H1 (cell line): ENCODE measurements around the gene DLG4. TPM values are rescaled to one million over a fixed set of nuclear protein-coding genes. Genes with fewer than 3 reads are reported as not detected.

Source experiments
- CTCF ChIA-PET: fragments of 300-600 bp; sonication (Branson Sonifier 250); formaldehyde crosslinking; loops from one replicate; lab custom pipeline; 2021; ENCODE audit not compliant: partially characterized antibody; lab: Charles Lee
- POLR2A ChIA-PET: fragments of 300-600 bp; sonication (Branson Sonifier 250); formaldehyde crosslinking; loops from one replicate; lab custom pipeline; 2021; ENCODE audit warnings: inconsistent platforms; ENCODE audit not compliant: partially characterized antibody; lab: Charles Lee
- DNase-seq, 2 experiments: peaks; one replicate each; pipeline versions ENCODE4 v3.0.0 to v3.0.0-alpha.2; 2010 to 2022; ENCODE audit warnings: low spot score in 2 of 2, low read depth in 1 of 2, mixed read lengths in 1 of 2
- FAIRE-seq: peaks from 2 replicates; lab custom pipeline; 2011; peaks lifted over from hg19 to GRCh38; lab: Jason Lieb, UNC
- H2AFZ ChIP-seq: 2 replicates; pipeline ENCODE4 v1.8.1; 2012; ENCODE audit warnings: low read length, inconsistent platforms
- H2AK5ac ChIP-seq: 2 replicates; pipeline ENCODE4 v1.6.1; 2013; ENCODE audit warnings: low read depth, low read length
- H2BK120ac ChIP-seq: replicated peaks from 2 replicates; pipeline ENCODE3; 2013; ENCODE audit warnings: low read depth, low read length, inconsistent platforms
- H2BK12ac ChIP-seq: 2 replicates; pipeline ENCODE4 v1.6.1; 2013; ENCODE audit warnings: low read depth, low read length
- H2BK15ac ChIP-seq: 2 replicates; pipeline ENCODE4 v1.6.1; 2013; ENCODE audit warnings: low read length
- H2BK20ac ChIP-seq: 2 replicates; pipeline ENCODE4 v1.6.1; 2013; ENCODE audit warnings: low read length
- H2BK5ac ChIP-seq: 2 replicates; pipeline ENCODE4 v1.6.1; 2013; ENCODE audit warnings: low read depth, low read length
- H3K14ac ChIP-seq: 2 replicates; pipeline ENCODE4 v1.6.1; 2013; ENCODE audit warnings: inconsistent platforms; ENCODE audit not compliant: insufficient read length
- H3K18ac ChIP-seq: 2 replicates; pipeline ENCODE4 v1.6.1; 2013; ENCODE audit warnings: low read length; ENCODE audit errors: extremely low read depth
- H3K23ac ChIP-seq: 2 replicates; pipeline ENCODE4 v1.6.1; 2013; ENCODE audit warnings: inconsistent platforms; ENCODE audit not compliant: insufficient read length
- H3K23me2 ChIP-seq: 2 replicates; pipeline ENCODE4 v1.6.1; 2013; ENCODE audit warnings: low read depth, low read length
- H3K27ac ChIP-seq: 2 replicates; pipeline ENCODE4 v1.6.1; 2011; ENCODE audit warnings: low read depth, low read length, inconsistent platforms
- H3K27me3 ChIP-seq, 4 experiments: replicated peaks in 1 of 4; 1 replicate in 1 of 4; 2 replicates in 3 of 4; pipeline versions ENCODE4 v1.6.1 to v1.8.1; 2011 to 2013; ENCODE audit warnings: low read length in 3 of 4, mild to moderate bottlenecking in 3 of 4, inconsistent platforms in 2 of 4, mixed read lengths in 2 of 4, moderate library complexity in 1 of 4; ENCODE audit not compliant: control insufficient read depth in 3 of 4, insufficient read depth in 3 of 4; ENCODE audit errors: extremely low read depth in 1 of 4
- H3K36me3 ChIP-seq, 4 experiments: 2 replicates each; pipeline versions ENCODE4 v1.6.1 to v1.8.1; 2011 to 2013; ENCODE audit warnings: mild to moderate bottlenecking in 4 of 4, low read length in 3 of 4, moderate library complexity in 2 of 4, control low read depth in 1 of 4, inconsistent platforms in 1 of 4; ENCODE audit not compliant: insufficient read depth in 4 of 4, control insufficient read depth in 2 of 4
- H3K4ac ChIP-seq: replicated peaks from 2 replicates; pipeline ENCODE3; 2013; ENCODE audit warnings: low read length, low read depth, mixed read lengths, inconsistent platforms; ENCODE audit not compliant: insufficient read length
- H3K4me1 ChIP-seq, 4 experiments: replicated peaks in 1 of 4; 1 replicate in 1 of 4; 2 replicates in 3 of 4; pipeline versions ENCODE4 v1.6.1 to v1.8.1; 2011 to 2013; ENCODE audit warnings: low read length in 3 of 4, inconsistent platforms in 2 of 4, mixed read lengths in 1 of 4; ENCODE audit not compliant: insufficient read depth in 4 of 4, control insufficient read depth in 3 of 4
- H3K4me2 ChIP-seq, 2 experiments: 2 replicates each; pipeline versions ENCODE4 v1.6.1 to v1.8.1; 2011 to 2013; ENCODE audit warnings: low read depth in 2 of 2, low read length in 2 of 2, control low read depth in 1 of 2, inconsistent platforms in 1 of 2, mild to moderate bottlenecking in 1 of 2; ENCODE audit not compliant: insufficient read depth in 1 of 2
- H3K4me3 ChIP-seq, 4 experiments: fragments of 200-600, 300-600 bp in 1 of 4; sonication (generic), shearing (Covaris generic), sonication (Bioruptor Twin) in 1 of 4; 2 replicates each; pipeline versions ENCODE4 v1.5.1 to v1.8.1; 2011 to 2016; ENCODE audit warnings: low read length in 4 of 4, low read depth in 3 of 4, control low read depth in 2 of 4, inconsistent platforms in 2 of 4, mild to moderate bottlenecking in 2 of 4, mixed read lengths in 1 of 4, moderate library complexity in 1 of 4; ENCODE audit not compliant: insufficient read depth in 2 of 4; ENCODE audit errors: extremely low read depth in 1 of 4
- H3K56ac ChIP-seq: replicated peaks from 2 replicates; pipeline ENCODE3; 2013; ENCODE audit warnings: low read depth, mild to moderate bottlenecking, mixed read lengths, low read length, inconsistent platforms; ENCODE audit not compliant: insufficient read length
- H3K79me1 ChIP-seq: 2 replicates; pipeline ENCODE4 v1.6.1; 2013; ENCODE audit warnings: low read depth, low read length, control low read depth
- H3K79me2 ChIP-seq, 2 experiments: 2 replicates each; pipeline versions ENCODE4 v1.6.1 to v1.8.1; 2012 to 2013; ENCODE audit warnings: low read length in 2 of 2, mild to moderate bottlenecking in 2 of 2, inconsistent platforms in 1 of 2; ENCODE audit not compliant: insufficient read depth in 2 of 2, control insufficient read depth in 1 of 2
- H3K9ac ChIP-seq, 4 experiments: replicated peaks in 1 of 4; 1 replicate in 1 of 4; 2 replicates in 3 of 4; pipeline versions ENCODE4 v1.6.1 to v1.8.1; 2011 to 2013; ENCODE audit warnings: low read depth in 3 of 4, low read length in 3 of 4, control low read depth in 2 of 4, mild to moderate bottlenecking in 2 of 4, moderate library complexity in 2 of 4, inconsistent platforms in 1 of 4; ENCODE audit errors: extremely low read depth in 1 of 4
- H3K9me3 ChIP-seq, 2 experiments: 2 replicates each; pipeline versions ENCODE4 v1.6.1 to v1.8.1; 2012 to 2013; ENCODE audit warnings: mild to moderate bottlenecking in 2 of 2, moderate library complexity in 2 of 2, control low read depth in 1 of 2, inconsistent platforms in 1 of 2, low read depth in 1 of 2, low read length in 1 of 2, mixed read lengths in 1 of 2; ENCODE audit not compliant: insufficient read depth in 2 of 2
- H4K20me1 ChIP-seq, 2 experiments: replicated peaks in 1 of 2; 2 replicates each; pipeline versions ENCODE3 to v1.8.1; 2011 to 2013; ENCODE audit warnings: inconsistent platforms in 2 of 2, low read length in 2 of 2, mild to moderate bottlenecking in 1 of 2; ENCODE audit not compliant: insufficient read depth in 2 of 2, control insufficient read depth in 1 of 2
- H4K5ac ChIP-seq: 2 replicates; pipeline ENCODE4 v1.6.1; 2013; ENCODE audit warnings: low read length, low read depth, mixed read lengths, inconsistent platforms; ENCODE audit not compliant: insufficient read length
- H4K8ac ChIP-seq: 2 replicates; pipeline ENCODE4 v1.8.0; 2013; ENCODE audit warnings: mild to moderate bottlenecking, moderate library complexity, low read length, inconsistent platforms; ENCODE audit not compliant: insufficient read depth; ENCODE audit errors: extremely low read depth
- H4K91ac ChIP-seq: replicated peaks from 2 replicates; pipeline ENCODE3; 2013; ENCODE audit warnings: low read length, mixed read lengths, inconsistent platforms; ENCODE audit not compliant: insufficient read length
- ASH2L ChIP-seq: fragments of 200-600, 300-600 bp; sonication (generic); IDR thresholded peaks from one replicate; pipeline ENCODE4 v1.7.1; 2017; ENCODE audit warnings: low read length
- ATF3 ChIP-seq: IDR thresholded peaks from 2 replicates; pipeline ENCODE4 v1.6.1; 2011; ENCODE audit warnings: low read depth, mild to moderate bottlenecking, low read length; ENCODE audit not compliant: insufficient read depth
- E2F6 ChIP-seq: IDR thresholded peaks from 2 replicates; pipeline ENCODE4 v1.6.1; 2012; ENCODE audit warnings: inconsistent platforms
- JUND ChIP-seq: IDR thresholded peaks from 2 replicates; pipeline ENCODE4 v1.6.1; 2011; ENCODE audit warnings: mild to moderate bottlenecking, improper control_type of control experiment, low read length
- NRF1 ChIP-seq: IDR thresholded peaks from 2 replicates; pipeline ENCODE4 v1.6.1; 2011; ENCODE audit warnings: mild to moderate bottlenecking, low read depth, low read length, improper control_type of control experiment
- RAD21 ChIP-seq, 2 experiments: IDR thresholded peaks in 1 of 2; conservative IDR thresholded peaks in 1 of 2; 2 replicates each; pipeline ENCODE4 v1.6.1; 2011; ENCODE audit warnings: low read depth in 2 of 2, low read length in 2 of 2, improper control_type of control experiment in 1 of 2, inconsistent platforms in 1 of 2, mild to moderate bottlenecking in 1 of 2, moderate library complexity in 1 of 2
- SIN3A ChIP-seq, 2 experiments: IDR thresholded peaks in 1 of 2; conservative IDR thresholded peaks in 1 of 2; 2 replicates each; pipeline ENCODE4 v1.6.1; 2011 to 2012; ENCODE audit warnings: low read length in 2 of 2, improper control_type of control experiment in 1 of 2, low read depth in 1 of 2, mild to moderate bottlenecking in 1 of 2
- WGBS, 2 experiments: shearing (Covaris generic) in 1 of 2; methylation state at CpG; one replicate each; pipeline versions ENCODE4 v1.1.6 to v1.1.7; 2013 to 2015; ENCODE audit warnings: low lambda C conversion rate in 2 of 2, mixed read lengths in 2 of 2, inconsistent platforms in 1 of 2, low coverage in 1 of 2, missing lambda C conversion rate in 1 of 2; ENCODE audit not compliant: insufficient replicate concordance in 2 of 2, insufficient coverage in 1 of 2, insufficient read length in 1 of 2; ENCODE audit errors: extremely low coverage in 1 of 2, missing lambda C conversion rate in 1 of 2; 5-methylcytosine and 5-hydroxymethylcytosine counted together
- polyA plus RNA-seq, 7 experiments: library from polyadenylated mRNA; depleted of rRNA in 3 of 7; stranded (reverse) in 5 of 7; unstranded in 2 of 7; fragments of >200 nt in 5 of 7; fragments of 200-250 nt in 2 of 7; gene quantifications; 1 replicate in 5 of 7; 2 replicates in 1 of 7; 4 replicates in 1 of 7; pipeline versions ENCODE4 v1.2.1 to v1.2.3, GENCODE V29; 2011 to 2013; ENCODE audit warnings: missing spikeins in 2 of 7, mixed read lengths in 2 of 7
- total RNA-seq: library from RNA; stranded (reverse); fragmentation: NEBNext Ultra II Directional; extraction: Animal tissue kit (Norgen Biotek cat#: 25700); gene quantifications from 2 replicates; pipeline ENCODE4 v1.2.1, GENCODE V29; 2021

The DLG4 gene
- total and polyA plus RNA-seq, 2 of the 8 experiments (the other 6 are each of a cell fraction or from before 2014, with no cell fraction given) = 18.9 to 45.9 TPM

GRCh38 chr17:7262935-7263800, 43.5 kb upstream of the DLG4 start:
- 11% methylated on average over 24 of the region's 26 CpGs; no CpG with 5 or more reads in 1 of the 2 experiments for WGBS, 2 experiments
- Histone ChIP-seq H3K56ac (peak overlapping the region; percentile 27), H2BK120ac (no peak overlapping the region), H3K27ac (peak overlapping the region; percentile 82), H3K18ac (peak overlapping the region; percentile 94), H4K8ac (peak overlapping the region; percentile 92), H3K23me2 (peaks cover 13% of the 10 kb centered on the region), H3K4me1 (peaks cover 5 to 15% (median 7%) of the 10 kb centered on the region in 4 experiments; a peak in 6 of 7 replicates), H3K4ac (peak overlapping the region; percentile 6), H2BK5ac (peak overlapping the region; percentile 95), H3K79me1 (peaks cover 9% of the 10 kb centered on the region), H4K91ac (peak overlapping the region; percentile 18), H3K27me3 (no peaks in the 10 kb centered on the region), H3K9ac (peak overlapping the region; percentile 51 to 73 (median 70)), H3K79me2 (peaks cover 0 to 31% of the 10 kb centered on the region in 2 experiments; a peak in 2 of 4 replicates), H3K4me3 (peak overlapping the region; percentile 93 to 98 (median 96)), H2BK12ac (peak overlapping the region; percentile 97), H3K4me2 (peak overlapping the region; percentile 91 to 97), H2BK15ac (peak overlapping the region; percentile 20; the same call in 1 of the 2 replicates), H3K23ac (no peak overlapping the region), H4K5ac (peak overlapping the region; percentile 68), H4K20me1 (peaks cover 6 to 11% of the 10 kb centered on the region in 2 experiments), H2BK20ac (0 out of 2 replicates have a peak overlapping the region, but pooled peaks have one; percentile 23), H2AFZ (no peak overlapping the region; the same call in 1 of the 2 replicates), H3K36me3 (peaks cover 0 to 22% (median 12%) of the 10 kb centered on the region in 4 experiments; a peak in 5 of 8 replicates), H2AK5ac (no peak overlapping the region; the same call in none of the 2 replicates), H3K14ac (no peak overlapping the region), H3K9me3 (no peaks in the 10 kb centered on the region)
- FAIRE-seq (no peak), DNase-seq (peak in 1 of 2 experiments; percentile 88)
- POLR2A ChIA-PET = interaction anchor here (0.6 to 13.7 kb wide), 25 partner anchors 12 to 295 kb away, joined by 3 to 159 read pairs (median 4); partner anchors contain the start of genes ACADVL, CTDNEP1, DLG4 and DVL2
- CTCF ChIA-PET = interaction anchor here (0.8 to 1.6 kb wide), 5 partner anchors 12 to 33 kb away, joined by 3 to 6 read pairs (median 3); partner anchors contain the start of genes CTDNEP1 and SLC2A4
- TF ChIP-seq ASH2L = peak; percentile 52
- TF ChIP-seq JUND = no peak
- no peak for TF ChIP-seq E2F6
- TF ChIP-seq SIN3A (conservative IDR thresholded peaks at IDR 0.05 in 1 of 2, IDR thresholded peaks at IDR 0.05 in 1 of 2; ENCODE audit: low read depth in 1 of 2, low read length in 2 of 2) = peak in 1 of 2 experiments; percentile 64; a peak in 1 of 4 replicates
- no peak for TF ChIP-seq NRF1
- no peak for TF ChIP-seq RAD21 (IDR thresholded peaks at IDR 0.05 in 1 of 2, conservative IDR thresholded peaks at IDR 0.05 in 1 of 2; ENCODE audit: low read depth in 2 of 2, low read length in 2 of 2)
- TF ChIP-seq ATF3 = no peak
